ENCODE measurements around the gene ZNF330.

DNA sequence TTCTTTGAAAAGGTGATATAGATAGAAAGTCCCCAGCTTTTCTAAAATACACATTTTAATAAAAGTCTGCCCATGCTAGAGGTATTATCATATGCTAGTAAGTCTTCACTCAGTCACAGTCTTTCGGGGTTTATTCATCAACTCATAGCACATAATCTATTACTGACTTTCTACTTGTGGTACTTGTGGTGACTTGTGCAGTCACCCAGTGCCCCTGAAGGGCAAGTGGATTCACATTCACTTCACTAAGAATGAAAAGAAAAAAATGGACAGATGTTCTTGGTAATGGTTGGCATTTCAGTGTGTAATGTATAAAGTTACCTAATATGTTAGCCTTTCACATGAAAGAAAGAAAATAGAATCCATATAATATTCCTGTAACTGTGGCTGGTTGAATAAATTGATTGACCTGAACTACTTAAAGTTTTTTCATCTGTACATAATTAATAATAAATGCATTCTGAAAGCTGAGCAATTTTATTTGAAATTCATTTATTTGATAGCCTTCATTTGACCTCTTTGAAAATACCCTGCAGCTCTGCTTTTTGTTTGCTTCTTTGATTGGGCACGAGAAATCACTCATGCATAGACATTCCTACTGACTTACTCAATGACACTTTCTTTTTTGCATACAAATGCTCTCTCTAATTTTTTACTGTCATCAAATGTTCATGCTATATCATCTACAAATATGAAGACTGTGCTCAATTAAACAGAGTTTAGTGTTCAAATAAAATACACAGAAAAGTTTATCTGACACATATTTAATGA is 39.5 kb upstream of the ZNF330 start:
- no peak for TF ChIP-seq CTCF (IDR thresholded peaks at IDR 0.05; ENCODE audit: low read length)
- no peak for TF ChIP-seq EZH2 (optimal IDR thresholded peaks at IDR 0.05; ENCODE audit: low read depth, low read length)
- TF ChIP-seq EZH2phosphoT487 (IDR thresholded peaks at IDR 0.05; ENCODE audit: low read length), result no peak
